NCI-H187 treated with DMSO at 0.1 percent for 48 hours (cell line): ENCODE measurements around the gene TJP1.
"Not testable (repeated sequence)": the region's sequence is repeated elsewhere in the genome, so short reads cannot be mapped to it uniquely, and the experiment has no call there.

Experiments
- DNase-seq: peaks from one replicate; lab custom pipeline; 2025; lab: John Stamatoyannopoulos, UW

TJP1 gene

GRCh38 chr15:29799859-29800258, 22.4 kb downstream of the TJP1 start:
- no peak for DNase-seq

DNA sequence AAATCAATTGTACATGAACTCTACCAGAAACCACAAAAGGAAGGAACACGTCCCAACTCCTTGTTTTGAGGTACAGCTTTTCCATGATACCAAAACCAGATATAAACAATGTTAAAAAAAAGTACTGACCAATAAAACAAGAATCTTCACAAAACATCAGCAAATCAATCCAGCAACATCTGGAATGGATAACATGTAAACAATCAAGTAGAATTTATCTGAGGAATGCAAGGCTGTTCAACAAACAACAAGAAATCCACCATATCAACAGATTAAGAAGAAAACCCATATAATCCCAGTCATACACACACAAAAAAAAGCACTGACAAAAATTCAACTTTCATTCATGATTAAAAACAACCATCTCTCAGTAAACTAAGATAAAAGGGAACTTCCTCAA, 26.7 kb downstream of the TJP1 start:
- no peak for DNase-seq

GRCh38 chr15:29792426-29793159, 29.7 kb downstream of the TJP1 start:
- no peak for DNase-seq

GRCh38 chr15:29790607-29791006, 31.7 kb downstream of the TJP1 start:
- DNase-seq, result no peak

DNA sequence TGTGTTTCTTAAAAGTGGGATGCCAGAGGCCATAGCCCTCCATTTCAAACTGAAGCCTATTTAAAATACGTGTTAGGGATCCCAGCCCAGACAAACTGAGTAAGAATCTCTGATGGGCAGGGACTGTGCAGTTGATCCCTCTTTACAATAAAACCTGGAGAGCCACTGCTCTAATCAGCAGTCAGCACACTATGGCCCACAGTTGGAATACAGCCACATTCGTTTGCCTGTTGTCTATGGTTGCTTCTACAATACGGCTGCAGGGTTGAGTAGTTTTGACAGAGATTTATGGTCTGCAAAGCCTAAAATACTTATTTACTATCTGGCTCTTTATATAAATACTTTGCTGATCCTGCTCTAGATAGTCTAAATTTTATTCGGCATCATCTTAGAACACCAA, 32.4 kb downstream of the TJP1 start:
- DNase-seq, result no peak

GRCh38 chr15:29788433-29789034, 33.7 kb downstream of the TJP1 start:
- DNase-seq, result no peak

- no peak for DNase-seq
Observed at GRCh38 chr15:29787767-29788166, 34.5 kb downstream of the TJP1 start.

GRCh38 chr15:29785642-29786041, 36.6 kb downstream of the TJP1 start:
- no peak for DNase-seq

DNA sequence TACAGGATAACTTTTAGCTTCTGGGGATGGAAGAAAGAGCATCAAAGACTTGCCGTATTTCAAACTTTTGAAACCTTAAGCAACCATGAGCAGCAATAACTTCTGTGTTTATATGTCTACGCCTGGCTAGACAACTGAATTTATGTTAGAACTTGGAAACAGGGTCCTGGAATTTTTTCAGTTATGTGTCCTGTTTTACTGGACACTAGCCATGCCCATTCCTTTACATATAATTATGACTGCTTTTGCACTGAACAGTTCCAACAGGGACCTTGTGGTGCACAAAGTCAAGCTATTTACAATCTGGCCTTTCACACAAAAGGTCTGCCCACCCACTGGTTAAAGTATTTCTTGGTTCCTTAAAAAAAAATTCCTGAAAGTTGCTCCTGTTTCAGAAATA, 37.1 kb downstream of the TJP1 start:
- DNase-seq, result no peak

- no peak for DNase-seq
Observed at GRCh38 chr15:29784413-29784812, 37.9 kb downstream of the TJP1 start.

- not testable (repeated sequence) for DNase-seq
Observed at GRCh38 chr15:29782816-29783215, 39.5 kb downstream of the TJP1 start.

- no peak for DNase-seq
Observed at GRCh38 chr15:29778382-29778781, 43.9 kb downstream of the TJP1 start.

DNA sequence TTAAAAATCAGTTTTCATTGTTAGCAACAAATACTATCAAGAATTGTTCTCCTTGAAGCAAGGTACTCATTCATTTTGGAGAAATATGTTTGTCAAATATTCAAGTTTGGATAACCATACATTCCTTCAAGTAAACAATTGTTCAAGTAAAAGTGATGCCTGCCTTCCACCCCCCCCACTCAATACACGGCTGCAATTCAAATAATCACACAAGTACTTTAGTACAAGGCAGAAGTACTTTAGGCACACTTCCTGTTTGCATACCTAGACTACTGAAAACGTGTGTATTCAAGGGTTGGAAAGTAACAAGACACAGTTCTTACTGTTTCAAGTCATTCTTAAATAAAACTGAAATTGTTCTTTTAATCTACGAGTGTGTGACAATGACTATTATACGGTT, 45.4 kb downstream of the TJP1 start:
- no peak for DNase-seq

DNA sequence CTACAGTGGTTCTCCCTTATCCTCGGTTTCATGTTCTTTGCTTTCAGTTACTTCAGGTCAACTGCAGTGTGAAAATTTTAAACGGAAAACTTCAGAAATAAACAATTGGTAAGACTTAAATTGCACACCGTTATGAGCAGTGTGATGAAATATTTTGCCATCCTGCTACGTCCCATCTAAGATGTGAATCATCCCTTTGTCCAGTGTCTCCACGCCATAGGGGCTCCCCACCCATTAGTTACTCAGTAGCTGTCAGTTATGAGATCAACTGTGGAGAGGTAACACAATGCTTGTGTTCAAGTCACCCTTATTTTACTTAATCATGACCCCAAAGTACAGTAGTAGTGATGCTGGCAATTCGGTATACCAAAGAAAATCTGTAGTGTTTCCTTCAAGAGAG, 47.4 kb downstream of the TJP1 start:
- DNase-seq, result no peak

GRCh38 chr15:29773816-29774215, 48.5 kb downstream of the TJP1 start:
- no peak for DNase-seq

GRCh38 chr15:29773000-29773399, 49.3 kb downstream of the TJP1 start:
- DNase-seq, result no peak

- no peak for DNase-seq
Observed at GRCh38 chr15:29770796-29771195, 51.5 kb downstream of the TJP1 start.

DNA sequence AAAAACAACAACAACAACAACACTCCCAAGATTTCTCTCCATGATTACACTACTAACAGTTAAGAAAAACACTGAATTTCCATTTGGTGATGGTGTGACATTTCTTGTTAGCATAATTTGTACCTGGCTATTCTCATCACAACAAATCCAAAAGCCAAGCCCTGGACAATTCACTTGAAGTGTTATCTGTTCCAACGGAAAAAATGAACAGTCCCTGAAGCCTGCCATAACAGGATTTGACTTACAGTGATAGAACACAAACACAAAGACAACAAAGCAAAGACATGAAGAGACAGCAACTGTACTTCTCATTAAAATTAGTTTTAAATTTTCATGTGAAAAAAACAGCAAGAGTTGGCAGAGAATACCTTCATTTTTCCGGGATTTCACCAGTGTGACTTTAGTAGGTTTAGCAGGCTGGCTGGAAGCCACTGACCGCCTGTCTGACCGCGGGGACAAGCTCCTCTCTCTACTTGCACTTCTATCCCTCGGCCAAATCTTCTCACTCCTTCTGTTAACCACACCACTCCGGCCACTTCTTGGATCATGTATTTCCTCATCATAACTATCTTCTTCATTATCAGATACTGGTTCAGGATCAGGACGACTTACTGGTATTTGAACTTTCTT, 56.3 kb downstream of the TJP1 start:
- no peak for DNase-seq

DNA sequence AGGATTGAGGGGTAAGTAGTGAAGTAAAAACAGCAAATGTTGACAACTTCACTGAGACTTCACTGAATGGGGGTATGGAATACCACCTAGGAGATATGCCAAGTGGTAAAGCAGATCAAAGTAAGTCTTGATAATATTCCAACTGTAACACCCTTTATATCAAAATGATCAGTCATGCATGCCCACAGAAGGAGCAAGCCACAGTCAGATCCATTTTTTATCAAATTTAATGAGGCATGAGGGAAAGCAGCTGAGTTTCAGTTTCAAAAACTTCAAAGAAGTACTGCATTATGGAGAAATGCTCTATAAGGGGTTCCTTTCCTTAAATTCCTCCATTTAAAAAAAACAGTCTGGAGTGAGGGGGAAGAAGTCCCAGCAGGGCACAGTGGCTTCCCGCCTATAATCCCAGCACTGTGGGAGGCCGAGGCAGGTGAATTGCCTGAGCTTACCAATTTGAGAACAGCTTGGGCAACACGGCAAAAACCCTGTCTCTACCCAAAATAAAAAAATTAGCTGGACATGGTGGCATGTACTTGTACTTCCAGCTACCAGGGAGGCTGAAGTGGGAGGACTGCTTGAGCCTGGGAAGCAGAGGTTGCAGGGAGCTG, 56.9 kb downstream of the TJP1 start:
- no peak for DNase-seq

DNA sequence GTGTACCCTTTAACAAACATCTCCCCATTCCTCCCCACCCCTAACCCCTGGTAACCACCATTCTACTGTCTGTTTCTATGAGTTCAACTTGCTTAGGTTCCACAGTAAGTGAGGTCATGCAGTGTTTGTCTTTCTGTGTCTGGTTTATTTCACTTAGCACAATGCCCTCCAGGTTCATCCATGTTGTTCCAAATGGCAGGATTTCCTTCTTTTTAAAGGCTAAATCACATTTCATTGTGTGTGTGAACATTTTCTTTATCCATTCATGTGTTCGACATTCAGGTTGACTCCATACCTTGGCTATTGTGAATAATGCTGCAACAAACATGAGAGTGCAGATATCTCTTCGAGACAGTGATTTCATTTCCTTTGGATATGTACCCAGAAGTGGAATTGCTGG, 62.7 kb downstream of the TJP1 start:
- no peak for DNase-seq

DNA sequence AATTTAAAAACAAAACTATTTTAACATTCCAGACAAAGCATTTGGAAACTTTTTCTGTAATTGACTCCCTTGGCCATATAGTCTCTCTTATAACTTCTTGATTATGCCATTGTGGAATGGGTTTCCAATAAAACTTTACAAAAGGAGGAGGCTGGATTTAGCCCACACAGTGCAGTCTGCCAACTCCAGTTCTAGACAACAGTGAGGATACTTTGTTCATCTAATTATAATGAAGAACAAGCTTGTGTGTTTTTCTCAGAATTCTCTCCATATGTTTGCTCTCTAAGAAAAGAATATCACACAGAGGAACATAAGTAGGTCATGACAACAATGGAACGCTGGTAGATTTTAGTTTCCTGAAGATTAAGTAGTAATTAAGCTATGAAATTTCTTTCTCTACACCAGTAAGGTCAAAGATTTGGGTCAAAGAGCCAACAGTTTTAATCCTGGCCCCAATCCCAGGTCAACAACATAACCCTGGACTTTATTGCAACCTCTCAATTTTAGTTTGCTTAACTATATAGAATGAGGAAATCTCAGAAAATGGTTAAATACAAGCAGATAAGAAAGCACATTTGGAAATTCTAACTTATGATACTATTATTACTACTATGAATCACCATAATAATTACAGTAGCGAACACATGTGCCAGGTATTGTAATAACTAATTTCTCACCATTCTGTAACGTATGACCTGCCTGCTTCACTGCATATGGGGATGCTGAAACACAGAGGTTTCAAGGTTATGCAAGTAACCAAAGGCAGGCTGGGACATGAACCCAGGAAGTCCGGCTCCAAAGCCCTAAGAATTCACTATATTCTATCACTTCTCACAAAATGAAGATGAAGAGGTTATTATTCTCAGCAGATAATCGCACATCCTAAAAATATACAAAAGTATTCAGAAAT, 65.7 kb downstream of the TJP1 start:
- no peak for DNase-seq

GRCh38 chr15:29754009-29754408, 68.3 kb downstream of the TJP1 start:
- not testable (repeated sequence) for DNase-seq
